Suppressor macrophage treated with lipopolysaccharide for 4 hours (primary cell): ENCODE measurements around the gene SHC2.

Source experiments
- DNase-seq: peaks from one replicate; pipeline ENCODE4 v3.0.0-alpha.2; 2020

Gene SHC2

DNA sequence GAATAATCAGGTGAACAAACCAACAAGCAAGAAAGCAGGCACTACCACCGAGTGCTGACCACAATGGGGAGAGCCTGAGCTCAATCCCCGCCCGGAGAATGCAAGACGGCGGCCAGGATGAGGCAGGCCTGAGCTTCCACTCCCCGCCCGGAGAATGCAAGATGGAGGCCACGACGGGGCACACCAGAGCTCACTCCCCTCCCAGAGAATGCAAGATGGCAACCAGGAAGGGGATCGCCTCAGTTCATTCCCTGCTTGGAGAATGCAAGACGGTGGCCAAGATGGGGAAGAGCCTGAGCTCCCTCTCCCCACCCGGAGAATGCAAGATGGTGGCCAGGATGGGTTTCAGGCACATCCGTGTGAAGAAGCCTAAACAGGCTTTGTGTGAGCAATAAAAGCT lies 91.6 kb downstream of the SHC2 start:
- DNase-seq: no peak

- DNase-seq: no peak
Measured at GRCh38 chr19:368630-369024, 92.2 kb downstream of the SHC2 start.

DNA sequence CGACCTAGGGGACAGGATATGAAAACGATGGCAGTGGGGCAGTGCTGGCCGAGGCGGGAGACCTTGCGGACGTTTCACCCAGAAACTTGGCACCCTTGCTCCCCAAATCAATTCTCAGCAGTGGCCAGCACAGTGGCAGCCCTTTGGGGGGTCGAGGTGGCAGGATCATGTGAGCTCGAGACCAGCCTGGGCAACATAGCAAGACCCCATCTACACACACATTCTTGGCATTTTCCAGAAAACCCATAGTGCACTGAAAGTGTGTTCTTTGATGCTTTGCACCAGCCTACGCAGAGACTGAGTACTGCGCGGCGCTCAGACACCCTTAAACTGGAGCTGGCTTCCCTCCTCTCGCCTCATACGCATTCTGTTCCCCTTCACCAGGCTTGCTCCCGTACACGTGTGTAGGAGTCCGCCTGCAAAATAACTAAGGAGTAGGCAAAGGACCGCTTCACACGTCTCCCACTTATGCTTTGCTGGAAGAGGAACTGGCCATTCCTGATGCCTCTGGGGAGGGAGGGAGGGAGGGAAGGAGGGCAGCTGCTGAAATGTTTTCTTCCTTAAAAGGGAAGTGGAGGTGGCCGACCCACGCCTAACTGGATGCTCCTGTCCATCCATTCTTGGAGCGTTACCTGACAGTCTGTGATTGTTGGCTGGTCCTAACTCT lies 92.7 kb downstream of the SHC2 start:
- DNase-seq: no peak

GRCh38 chr19:367561-367960 lies 93.3 kb downstream of the SHC2 start:
- no peak for DNase-seq

GRCh38 chr19:366951-367350 lies 93.9 kb downstream of the SHC2 start:
- DNase-seq: no peak
